Hepatocyte (in vitro differentiated cells): ENCODE measurements around the gene SMG9.

ENCODE experiments used
- EZH2 ChIP-seq: fragments of 200-600 bp; sonication (generic); IDR thresholded peaks from 2 replicates; pipeline ENCODE4 v1.6.1; 2016; ENCODE audit warnings: antibody characterized with exemption, mild to moderate bottlenecking, borderline replicate concordance
- TF ChIP-seq, protein P1 (sequence below): fragments of 200-600 bp; sonication (generic); IDR thresholded peaks from 2 replicates; pipeline ENCODE4 v1.5.1; 2016; ENCODE audit warnings: antibody characterized with exemption, mild to moderate bottlenecking; ENCODE audit not compliant: poor library complexity

- TF ChIP-seq, protein P1, sequence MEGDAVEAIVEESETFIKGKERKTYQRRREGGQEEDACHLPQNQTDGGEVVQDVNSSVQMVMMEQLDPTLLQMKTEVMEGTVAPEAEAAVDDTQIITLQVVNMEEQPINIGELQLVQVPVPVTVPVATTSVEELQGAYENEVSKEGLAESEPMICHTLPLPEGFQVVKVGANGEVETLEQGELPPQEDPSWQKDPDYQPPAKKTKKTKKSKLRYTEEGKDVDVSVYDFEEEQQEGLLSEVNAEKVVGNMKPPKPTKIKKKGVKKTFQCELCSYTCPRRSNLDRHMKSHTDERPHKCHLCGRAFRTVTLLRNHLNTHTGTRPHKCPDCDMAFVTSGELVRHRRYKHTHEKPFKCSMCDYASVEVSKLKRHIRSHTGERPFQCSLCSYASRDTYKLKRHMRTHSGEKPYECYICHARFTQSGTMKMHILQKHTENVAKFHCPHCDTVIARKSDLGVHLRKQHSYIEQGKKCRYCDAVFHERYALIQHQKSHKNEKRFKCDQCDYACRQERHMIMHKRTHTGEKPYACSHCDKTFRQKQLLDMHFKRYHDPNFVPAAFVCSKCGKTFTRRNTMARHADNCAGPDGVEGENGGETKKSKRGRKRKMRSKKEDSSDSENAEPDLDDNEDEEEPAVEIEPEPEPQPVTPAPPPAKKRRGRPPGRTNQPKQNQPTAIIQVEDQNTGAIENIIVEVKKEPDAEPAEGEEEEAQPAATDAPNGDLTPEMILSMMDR, result no peak
- TF ChIP-seq EZH2, result no peak
Measured at GRCh38 chr19:43766755-43767043, 11.9 kb upstream of the SMG9 start.
